ENCODE measurements around the gene PSORS1C1. TPM values are rescaled to one million over a fixed set of nuclear protein-coding genes. Genes with fewer than 3 reads are reported as not detected.

PSORS1C1 gene
- total RNA-seq, 3 donors from 2014 or later: 2.4 to 11.1 (median 4.6) TPM

DNA sequence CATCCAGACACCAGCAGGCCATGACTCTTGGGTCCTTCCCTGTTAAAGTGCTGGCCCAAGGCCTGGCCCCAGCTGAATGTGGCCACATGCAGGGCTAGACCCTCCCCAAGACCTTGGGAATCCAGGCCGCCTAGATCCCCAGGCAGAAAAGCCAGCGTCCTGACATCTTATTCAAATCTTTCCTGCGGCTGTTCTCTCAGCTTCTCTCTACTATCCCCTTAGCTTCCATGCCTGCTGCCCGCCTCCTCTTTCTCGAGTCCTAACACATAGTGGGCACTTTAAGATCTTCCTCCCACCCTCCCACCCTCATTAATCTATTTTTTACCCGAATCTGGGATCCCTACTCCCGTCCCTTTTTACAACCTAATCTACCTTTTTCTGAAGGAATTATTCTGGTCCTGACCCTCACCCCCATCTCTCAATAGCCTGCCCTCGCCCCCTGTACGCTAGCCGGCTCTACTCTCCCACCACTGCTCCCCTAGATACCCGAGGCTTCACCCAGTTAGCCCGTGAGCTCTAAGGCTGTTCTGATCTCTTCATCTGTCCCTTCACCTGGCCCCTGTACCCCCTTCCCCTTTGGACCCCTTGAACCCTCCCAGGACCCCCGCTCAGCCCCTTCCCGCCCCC lies 43.0 kb downstream of the PSORS1C1 start, which contains the start of gene CCHCR1:
CCHCR1 (minus strand) TSS at position 290 of the 627 bp plus-strand sequence; CDS start at position 88, 202 bp downstream.
- DNase-seq: no peak
- ATAC-seq: peak; percentile 35
- H3K9me3 ChIP-seq: no peaks in the 10 kb centered on the region

DNA sequence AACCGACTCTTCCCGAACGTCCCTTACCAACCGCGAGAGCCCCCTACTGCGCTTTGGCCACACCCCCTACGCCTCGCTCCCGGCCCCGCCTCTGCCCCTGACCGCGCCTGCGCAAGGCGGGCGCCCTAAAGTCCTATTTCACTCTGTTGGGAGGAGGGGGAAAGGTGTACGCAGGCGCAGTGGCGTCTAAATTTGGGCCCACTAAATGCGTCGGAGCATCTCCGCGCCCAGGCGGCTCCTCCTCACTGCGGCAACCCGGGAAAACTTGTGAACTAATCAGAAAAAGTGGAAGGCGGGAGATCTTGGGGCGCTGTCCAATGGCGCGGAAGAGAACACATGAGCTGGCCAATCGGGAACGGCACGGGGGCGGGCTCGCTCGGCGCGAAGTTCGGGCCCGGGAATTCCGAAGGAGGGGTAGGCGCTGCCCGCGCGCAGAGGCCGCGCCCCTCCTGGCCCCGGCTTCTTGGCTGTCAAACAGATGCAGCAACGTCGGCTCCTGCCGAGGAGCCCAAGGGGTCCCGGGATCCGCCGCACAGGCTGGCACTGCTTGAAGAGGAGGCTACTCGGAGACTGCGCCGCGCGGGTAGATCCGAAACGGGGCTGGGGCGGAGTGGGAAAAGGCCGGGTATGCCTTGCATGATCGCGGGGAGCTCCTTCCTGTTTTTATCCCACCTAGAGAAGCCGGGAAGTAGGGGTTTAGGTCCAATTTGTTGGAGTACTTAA lies 43.7 kb downstream of the PSORS1C1 start, which contains the start of gene TCF19:
TCF19 (plus strand) TSS at position 450 of the 723 bp plus-strand sequence. CDS start 881 bp downstream, outside the sequence.
- ATAC-seq (peak; percentile 93), DNase-seq (peak; percentile 99)
- Histone ChIP-seq H3K9me3 (no peaks in the 10 kb centered on the region), H3K36me3 (ENCODE audit: low read depth) (no peaks in the 10 kb centered on the region), H3K4me3 (peak within 1 kb of the TSS; percentile 3), H3K4me1 (ENCODE audit: low read depth) (peaks cover 17% of the 10 kb centered on the region)
- TF ChIP-seq, protein P1, sequence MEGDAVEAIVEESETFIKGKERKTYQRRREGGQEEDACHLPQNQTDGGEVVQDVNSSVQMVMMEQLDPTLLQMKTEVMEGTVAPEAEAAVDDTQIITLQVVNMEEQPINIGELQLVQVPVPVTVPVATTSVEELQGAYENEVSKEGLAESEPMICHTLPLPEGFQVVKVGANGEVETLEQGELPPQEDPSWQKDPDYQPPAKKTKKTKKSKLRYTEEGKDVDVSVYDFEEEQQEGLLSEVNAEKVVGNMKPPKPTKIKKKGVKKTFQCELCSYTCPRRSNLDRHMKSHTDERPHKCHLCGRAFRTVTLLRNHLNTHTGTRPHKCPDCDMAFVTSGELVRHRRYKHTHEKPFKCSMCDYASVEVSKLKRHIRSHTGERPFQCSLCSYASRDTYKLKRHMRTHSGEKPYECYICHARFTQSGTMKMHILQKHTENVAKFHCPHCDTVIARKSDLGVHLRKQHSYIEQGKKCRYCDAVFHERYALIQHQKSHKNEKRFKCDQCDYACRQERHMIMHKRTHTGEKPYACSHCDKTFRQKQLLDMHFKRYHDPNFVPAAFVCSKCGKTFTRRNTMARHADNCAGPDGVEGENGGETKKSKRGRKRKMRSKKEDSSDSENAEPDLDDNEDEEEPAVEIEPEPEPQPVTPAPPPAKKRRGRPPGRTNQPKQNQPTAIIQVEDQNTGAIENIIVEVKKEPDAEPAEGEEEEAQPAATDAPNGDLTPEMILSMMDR (IDR thresholded peaks at IDR 0.05): no peak
- intact Hi-C loops (cut with DNase I, micrococcal nuclease): no loop called here

More for the DNA sequence above, 43.0 kb downstream of the PSORS1C1 start, which contains the start of gene CCHCR1:
- Histone ChIP-seq H3K4me1 (ENCODE audit: low read depth) (peaks cover 17% of the 10 kb centered on the region), H3K36me3 (ENCODE audit: low read depth) (no peaks in the 10 kb centered on the region), H3K4me3 (peak within 1 kb of the TSS; percentile 3)
- TF ChIP-seq, protein P1 (IDR thresholded peaks at IDR 0.05): no peak
- intact Hi-C loops (cut with DNase I, micrococcal nuclease): no loop called here

DNA sequence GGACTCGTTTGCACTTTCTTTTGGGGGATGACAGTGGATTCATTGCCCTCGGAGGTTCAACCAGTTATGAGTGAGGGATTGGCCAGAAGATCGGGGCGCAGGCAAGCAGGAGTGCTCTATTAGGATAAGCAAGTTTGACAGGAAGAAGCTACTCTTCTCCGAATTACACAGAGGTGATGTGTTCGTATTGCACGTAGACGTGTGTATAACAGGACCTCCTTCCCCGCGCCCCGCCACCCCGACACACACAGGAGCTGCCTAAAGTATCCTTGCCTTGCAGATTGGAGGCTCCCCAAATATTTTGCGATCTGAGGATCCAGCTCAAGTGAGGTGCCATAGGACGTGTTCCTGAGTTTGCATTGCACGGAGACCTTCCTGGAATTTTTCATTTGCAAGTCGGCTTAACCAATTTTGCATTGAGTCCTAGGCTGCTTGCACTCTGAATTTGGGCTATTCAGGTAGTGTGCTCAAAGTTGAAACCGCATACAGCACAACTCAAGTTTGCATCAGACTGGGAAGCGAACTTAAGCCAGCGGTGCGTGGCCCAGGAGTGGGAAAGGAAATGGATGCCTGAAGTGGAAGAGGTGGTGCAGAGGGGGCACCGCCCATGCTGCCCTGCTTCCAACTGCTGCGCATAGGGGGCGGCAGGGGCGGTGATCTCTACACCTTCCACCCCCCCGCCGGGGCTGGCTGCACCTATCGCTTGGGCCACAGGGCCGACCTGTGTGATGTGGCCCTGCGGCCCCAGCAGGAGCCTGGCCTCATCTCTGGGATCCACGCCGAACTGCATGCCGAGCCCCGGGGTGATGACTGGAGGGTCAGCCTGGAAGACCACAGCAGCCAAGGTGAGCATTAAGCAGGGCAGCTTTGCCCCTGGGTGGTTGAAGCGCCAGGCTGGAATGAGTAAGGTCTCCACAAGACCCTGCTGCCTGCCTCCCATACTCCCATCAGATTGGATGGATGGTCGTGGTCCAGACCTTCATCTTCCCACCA lies 44.6 kb downstream of the PSORS1C1 start:
- TF ChIP-seq, protein P1 (IDR thresholded peaks at IDR 0.05): no peak
- H3K4me1 ChIP-seq (ENCODE audit: low read depth): peaks cover 17% of the 10 kb centered on the region
- peak in 1 of 3 donors; percentile 68 for DNase-seq
- H3K36me3 ChIP-seq (ENCODE audit: low read depth): no peaks in the 10 kb centered on the region
- no peaks in the 10 kb centered on the region for H3K9me3 ChIP-seq
- ATAC-seq: peak; percentile 4
- intact Hi-C loops (cut with DNase I, micrococcal nuclease): no loop called here
- H3K4me3 ChIP-seq: peak overlapping the region; percentile 3

DNA sequence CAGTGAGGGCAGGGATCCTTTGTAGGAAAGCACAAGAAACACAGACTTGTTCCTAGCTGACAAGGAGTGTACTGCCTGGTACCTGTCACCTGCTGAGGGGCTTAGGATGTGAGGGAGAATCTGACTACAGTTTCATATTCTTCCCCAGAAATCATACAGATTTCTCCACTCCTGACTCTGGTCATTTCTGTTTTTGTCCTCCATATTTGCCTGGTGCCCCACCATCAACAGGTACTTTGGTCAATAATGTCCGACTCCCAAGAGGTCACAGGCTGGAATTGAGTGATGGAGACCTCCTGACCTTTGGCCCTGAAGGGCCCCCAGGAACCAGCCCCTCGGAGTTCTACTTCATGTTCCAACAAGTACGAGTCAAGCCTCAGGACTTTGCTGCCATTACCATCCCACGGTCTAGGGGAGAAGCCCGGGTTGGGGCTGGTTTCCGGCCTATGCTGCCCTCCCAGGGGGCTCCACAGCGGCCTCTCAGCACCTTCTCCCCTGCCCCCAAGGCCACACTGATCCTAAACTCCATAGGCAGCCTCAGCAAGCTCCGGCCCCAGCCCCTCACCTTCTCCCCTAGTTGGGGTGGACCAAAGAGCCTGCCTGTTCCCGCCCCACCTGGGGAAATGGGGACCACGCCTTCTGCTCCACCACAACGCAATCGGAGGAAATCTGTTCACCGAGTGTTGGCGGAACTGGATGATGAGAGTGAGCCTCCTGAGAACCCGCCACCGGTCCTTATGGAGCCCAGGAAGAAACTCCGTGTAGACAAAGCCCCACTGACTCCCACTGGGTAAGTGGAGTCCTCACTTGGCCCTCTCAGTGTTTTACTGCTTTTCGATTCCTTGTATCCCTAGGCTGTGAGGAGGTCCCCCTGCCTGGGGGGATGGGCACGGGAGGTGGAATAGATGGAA lies 46.9 kb downstream of the PSORS1C1 start:
- Histone ChIP-seq H3K36me3 (ENCODE audit: low read depth) (no peaks in the 10 kb centered on the region), H3K9me3 (no peaks in the 10 kb centered on the region), H3K4me1 (ENCODE audit: low read depth) (peaks cover 17% of the 10 kb centered on the region), H3K4me3 (no peak overlapping the region)
- ATAC-seq (no peak), DNase-seq (no peak)
- TF ChIP-seq, protein P1 (IDR thresholded peaks at IDR 0.05): no peak
- intact Hi-C loops (cut with DNase I, micrococcal nuclease): no loop called here
